ENCODE measurements around the gene GRP.

The GRP gene

DNA sequence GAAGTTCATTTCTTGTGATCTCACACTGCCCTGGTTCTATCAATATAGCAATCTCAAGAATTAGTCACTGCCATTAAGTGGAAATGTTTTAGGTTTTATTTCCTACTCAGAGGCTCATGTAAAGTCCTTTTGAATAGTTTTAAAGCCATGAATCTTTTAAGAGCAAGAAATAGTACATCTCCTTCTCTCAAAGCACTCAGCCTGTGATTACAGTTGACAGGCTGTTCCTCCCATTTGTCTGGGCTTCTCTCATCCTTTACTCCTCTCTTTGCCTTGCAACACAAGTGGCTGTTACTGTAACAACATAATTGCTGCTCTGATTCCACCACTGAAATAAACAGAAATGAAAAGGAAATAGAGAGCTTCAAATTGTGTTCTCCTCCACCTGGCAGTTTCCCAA is 18.4 kb downstream of the GRP start:
- TF ChIP-seq, protein P1, sequence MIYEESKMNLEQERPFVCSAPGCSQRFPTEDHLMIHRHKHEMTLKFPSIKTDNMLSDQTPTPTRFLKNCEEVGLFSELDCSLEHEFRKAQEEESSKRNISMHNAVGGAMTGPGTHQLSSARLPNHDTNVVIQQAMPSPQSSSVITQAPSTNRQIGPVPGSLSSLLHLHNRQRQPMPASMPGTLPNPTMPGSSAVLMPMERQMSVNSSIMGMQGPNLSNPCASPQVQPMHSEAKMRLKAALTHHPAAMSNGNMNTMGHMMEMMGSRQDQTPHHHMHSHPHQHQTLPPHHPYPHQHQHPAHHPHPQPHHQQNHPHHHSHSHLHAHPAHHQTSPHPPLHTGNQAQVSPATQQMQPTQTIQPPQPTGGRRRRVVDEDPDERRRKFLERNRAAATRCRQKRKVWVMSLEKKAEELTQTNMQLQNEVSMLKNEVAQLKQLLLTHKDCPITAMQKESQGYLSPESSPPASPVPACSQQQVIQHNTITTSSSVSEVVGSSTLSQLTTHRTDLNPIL (CRISPR knock-in tag; IDR thresholded peaks at IDR 0.05; ENCODE audit: low read depth), result no peak
- TF ChIP-seq, protein P2, sequence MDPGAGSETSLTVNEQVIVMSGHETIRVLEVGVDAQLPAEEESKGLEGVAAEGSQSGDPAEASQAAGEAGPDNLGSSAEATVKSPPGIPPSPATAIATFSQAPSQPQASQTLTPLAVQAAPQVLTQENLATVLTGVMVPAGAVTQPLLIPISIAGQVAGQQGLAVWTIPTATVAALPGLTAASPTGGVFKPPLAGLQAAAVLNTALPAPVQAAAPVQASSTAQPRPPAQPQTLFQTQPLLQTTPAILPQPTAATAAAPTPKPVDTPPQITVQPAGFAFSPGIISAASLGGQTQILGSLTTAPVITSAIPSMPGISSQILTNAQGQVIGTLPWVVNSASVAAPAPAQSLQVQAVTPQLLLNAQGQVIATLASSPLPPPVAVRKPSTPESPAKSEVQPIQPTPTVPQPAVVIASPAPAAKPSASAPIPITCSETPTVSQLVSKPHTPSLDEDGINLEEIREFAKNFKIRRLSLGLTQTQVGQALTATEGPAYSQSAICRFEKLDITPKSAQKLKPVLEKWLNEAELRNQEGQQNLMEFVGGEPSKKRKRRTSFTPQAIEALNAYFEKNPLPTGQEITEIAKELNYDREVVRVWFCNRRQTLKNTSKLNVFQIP (CRISPR knock-in tag; IDR thresholded peaks at IDR 0.05; ENCODE audit: borderline replicate concordance, low read depth), result no peak
- TF ChIP-seq, protein P3, sequence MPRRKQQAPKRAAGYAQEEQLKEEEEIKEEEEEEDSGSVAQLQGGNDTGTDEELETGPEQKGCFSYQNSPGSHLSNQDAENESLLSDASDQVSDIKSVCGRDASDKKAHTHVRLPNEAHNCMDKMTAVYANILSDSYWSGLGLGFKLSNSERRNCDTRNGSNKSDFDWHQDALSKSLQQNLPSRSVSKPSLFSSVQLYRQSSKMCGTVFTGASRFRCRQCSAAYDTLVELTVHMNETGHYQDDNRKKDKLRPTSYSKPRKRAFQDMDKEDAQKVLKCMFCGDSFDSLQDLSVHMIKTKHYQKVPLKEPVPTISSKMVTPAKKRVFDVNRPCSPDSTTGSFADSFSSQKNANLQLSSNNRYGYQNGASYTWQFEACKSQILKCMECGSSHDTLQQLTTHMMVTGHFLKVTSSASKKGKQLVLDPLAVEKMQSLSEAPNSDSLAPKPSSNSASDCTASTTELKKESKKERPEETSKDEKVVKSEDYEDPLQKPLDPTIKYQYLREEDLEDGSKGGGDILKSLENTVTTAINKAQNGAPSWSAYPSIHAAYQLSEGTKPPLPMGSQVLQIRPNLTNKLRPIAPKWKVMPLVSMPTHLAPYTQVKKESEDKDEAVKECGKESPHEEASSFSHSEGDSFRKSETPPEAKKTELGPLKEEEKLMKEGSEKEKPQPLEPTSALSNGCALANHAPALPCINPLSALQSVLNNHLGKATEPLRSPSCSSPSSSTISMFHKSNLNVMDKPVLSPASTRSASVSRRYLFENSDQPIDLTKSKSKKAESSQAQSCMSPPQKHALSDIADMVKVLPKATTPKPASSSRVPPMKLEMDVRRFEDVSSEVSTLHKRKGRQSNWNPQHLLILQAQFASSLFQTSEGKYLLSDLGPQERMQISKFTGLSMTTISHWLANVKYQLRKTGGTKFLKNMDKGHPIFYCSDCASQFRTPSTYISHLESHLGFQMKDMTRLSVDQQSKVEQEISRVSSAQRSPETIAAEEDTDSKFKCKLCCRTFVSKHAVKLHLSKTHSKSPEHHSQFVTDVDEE (CRISPR knock-in tag; IDR thresholded peaks at IDR 0.05), result no peak
- TF ChIP-seq CSDC2 (CRISPR knock-in tag; IDR thresholded peaks at IDR 0.05), result no peak
- TF ChIP-seq ZC3H10 (CRISPR knock-in tag; IDR thresholded peaks at IDR 0.05), result no peak
- no peak for TF ChIP-seq ARNTL (CRISPR knock-in tag; IDR thresholded peaks at IDR 0.05; ENCODE audit: borderline replicate concordance, low read depth)
- no peak for TF ChIP-seq ZNF8 (CRISPR knock-in tag; IDR thresholded peaks at IDR 0.05)
- TF ChIP-seq ZNF565 (CRISPR knock-in tag; conservative IDR thresholded peaks at IDR 0.05; ENCODE audit: low read depth), result no peak
- TF ChIP-seq, protein P4, sequence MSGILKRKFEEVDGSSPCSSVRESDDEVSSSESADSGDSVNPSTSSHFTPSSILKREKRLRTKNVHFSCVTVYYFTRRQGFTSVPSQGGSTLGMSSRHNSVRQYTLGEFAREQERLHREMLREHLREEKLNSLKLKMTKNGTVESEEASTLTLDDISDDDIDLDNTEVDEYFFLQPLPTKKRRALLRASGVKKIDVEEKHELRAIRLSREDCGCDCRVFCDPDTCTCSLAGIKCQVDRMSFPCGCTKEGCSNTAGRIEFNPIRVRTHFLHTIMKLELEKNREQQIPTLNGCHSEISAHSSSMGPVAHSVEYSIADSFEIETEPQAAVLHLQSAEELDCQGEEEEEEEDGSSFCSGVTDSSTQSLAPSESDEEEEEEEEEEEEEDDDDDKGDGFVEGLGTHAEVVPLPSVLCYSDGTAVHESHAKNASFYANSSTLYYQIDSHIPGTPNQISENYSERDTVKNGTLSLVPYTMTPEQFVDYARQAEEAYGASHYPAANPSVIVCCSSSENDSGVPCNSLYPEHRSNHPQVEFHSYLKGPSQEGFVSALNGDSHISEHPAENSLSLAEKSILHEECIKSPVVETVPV (CRISPR knock-in tag; IDR thresholded peaks at IDR 0.05), result no peak
- no peak for TF ChIP-seq ISL1 (CRISPR knock-in tag; IDR thresholded peaks at IDR 0.05)
- TF ChIP-seq ESRRG (CRISPR knock-in tag; IDR thresholded peaks at IDR 0.05), result no peak
- TF ChIP-seq PPARA (CRISPR knock-in tag; IDR thresholded peaks at IDR 0.05; ENCODE audit: borderline replicate concordance), result no peak
- TF ChIP-seq, protein P5, sequence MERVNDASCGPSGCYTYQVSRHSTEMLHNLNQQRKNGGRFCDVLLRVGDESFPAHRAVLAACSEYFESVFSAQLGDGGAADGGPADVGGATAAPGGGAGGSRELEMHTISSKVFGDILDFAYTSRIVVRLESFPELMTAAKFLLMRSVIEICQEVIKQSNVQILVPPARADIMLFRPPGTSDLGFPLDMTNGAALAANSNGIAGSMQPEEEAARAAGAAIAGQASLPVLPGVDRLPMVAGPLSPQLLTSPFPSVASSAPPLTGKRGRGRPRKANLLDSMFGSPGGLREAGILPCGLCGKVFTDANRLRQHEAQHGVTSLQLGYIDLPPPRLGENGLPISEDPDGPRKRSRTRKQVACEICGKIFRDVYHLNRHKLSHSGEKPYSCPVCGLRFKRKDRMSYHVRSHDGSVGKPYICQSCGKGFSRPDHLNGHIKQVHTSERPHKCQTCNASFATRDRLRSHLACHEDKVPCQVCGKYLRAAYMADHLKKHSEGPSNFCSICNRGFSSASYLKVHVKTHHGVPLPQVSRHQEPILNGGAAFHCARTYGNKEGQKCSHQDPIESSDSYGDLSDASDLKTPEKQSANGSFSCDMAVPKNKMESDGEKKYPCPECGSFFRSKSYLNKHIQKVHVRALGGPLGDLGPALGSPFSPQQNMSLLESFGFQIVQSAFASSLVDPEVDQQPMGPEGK (CRISPR knock-in tag; IDR thresholded peaks at IDR 0.05; ENCODE audit: borderline replicate concordance), result no peak
- TF ChIP-seq GLIS3 (CRISPR knock-in tag; IDR thresholded peaks at IDR 0.05), result no peak
- TF ChIP-seq ZFP30 (CRISPR knock-in tag; IDR thresholded peaks at IDR 0.05), result no peak
- no peak for TF ChIP-seq SNAI2 (CRISPR knock-in tag; IDR thresholded peaks at IDR 0.05)
- TF ChIP-seq TCF4 (CRISPR knock-in tag; IDR thresholded peaks at IDR 0.05; ENCODE audit: borderline replicate concordance), result no peak
- ATAC-seq, result peak; percentile 94

DNA sequence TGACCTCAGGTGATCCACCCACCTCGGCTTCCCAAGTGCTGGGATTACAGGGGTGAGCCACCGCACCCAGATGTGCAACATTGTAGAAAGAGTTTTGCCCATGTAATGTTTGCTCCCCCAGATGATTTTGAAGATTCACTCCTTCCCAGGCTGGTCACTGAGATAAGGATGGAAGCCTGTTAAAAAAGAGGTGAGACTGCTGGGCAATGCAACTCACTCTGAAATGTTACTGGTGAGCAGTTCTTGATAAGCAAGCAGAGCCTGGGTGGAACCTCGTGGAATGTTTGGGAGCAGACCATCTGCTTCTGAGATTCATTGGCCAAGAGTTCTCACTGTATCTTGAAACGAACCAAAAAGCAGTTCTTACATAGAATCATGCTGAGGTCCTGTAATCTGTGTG is 19.7 kb downstream of the GRP start:
- TF ChIP-seq, protein P2 (CRISPR knock-in tag; IDR thresholded peaks at IDR 0.05; ENCODE audit: borderline replicate concordance, low read depth), result no peak
- TF ChIP-seq, protein P5 (CRISPR knock-in tag; IDR thresholded peaks at IDR 0.05; ENCODE audit: borderline replicate concordance), result no peak
- TF ChIP-seq ZNF70 (CRISPR knock-in tag; IDR thresholded peaks at IDR 0.05) (no peak), ARNTL (CRISPR knock-in tag; IDR thresholded peaks at IDR 0.05; ENCODE audit: borderline replicate concordance, low read depth) (no peak), RARB (CRISPR knock-in tag; IDR thresholded peaks at IDR 0.05) (no peak)
- no peak for ATAC-seq
